Measurements from ENCODE around the gene SLC12A2. TPM values are rescaled to one million over a fixed set of nuclear protein-coding genes. Genes with fewer than 3 reads are reported as not detected.

SLC12A2 gene
- total RNA-seq, 1 donor from 2014 or later, result 31.3 TPM

DNA sequence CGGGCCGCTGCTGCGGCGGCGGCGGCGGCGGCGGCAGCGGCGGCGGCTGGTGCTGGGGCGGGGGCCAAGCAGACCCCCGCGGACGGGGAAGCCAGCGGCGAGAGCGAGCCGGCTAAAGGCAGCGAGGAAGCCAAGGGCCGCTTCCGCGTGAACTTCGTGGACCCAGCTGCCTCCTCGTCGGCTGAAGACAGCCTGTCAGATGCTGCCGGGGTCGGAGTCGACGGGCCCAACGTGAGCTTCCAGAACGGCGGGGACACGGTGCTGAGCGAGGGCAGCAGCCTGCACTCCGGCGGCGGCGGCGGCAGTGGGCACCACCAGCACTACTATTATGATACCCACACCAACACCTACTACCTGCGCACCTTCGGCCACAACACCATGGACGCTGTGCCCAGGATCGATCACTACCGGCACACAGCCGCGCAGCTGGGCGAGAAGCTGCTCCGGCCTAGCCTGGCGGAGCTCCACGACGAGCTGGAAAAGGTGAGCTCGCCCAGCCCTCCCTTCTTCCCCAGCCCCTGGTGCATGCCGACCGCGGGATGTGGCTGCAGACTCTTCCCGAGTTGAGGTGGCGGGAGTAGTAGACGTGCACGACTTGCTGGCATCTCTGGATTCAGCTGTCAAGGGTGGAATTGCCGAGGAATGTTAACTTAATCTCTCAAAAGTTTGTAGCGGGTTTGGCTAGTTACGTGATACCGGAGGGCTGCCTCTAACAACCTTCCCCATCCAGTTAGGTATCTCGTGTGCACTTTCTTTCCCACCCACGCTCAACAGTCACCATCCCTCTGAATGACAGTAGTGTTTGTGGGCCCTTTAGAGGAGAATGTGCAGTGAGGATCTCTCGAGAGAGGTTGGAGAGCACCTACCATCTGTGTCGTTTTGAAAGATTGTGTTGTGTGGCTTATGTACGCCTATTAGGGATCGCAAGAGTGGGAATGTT lies 932 bp downstream of the SLC12A2 start:
- H3K27me3 Mint-ChIP-seq (ENCODE audit: low read depth), result no peaks in the 10 kb centered on the region
- TF ChIP-seq, protein P1, sequence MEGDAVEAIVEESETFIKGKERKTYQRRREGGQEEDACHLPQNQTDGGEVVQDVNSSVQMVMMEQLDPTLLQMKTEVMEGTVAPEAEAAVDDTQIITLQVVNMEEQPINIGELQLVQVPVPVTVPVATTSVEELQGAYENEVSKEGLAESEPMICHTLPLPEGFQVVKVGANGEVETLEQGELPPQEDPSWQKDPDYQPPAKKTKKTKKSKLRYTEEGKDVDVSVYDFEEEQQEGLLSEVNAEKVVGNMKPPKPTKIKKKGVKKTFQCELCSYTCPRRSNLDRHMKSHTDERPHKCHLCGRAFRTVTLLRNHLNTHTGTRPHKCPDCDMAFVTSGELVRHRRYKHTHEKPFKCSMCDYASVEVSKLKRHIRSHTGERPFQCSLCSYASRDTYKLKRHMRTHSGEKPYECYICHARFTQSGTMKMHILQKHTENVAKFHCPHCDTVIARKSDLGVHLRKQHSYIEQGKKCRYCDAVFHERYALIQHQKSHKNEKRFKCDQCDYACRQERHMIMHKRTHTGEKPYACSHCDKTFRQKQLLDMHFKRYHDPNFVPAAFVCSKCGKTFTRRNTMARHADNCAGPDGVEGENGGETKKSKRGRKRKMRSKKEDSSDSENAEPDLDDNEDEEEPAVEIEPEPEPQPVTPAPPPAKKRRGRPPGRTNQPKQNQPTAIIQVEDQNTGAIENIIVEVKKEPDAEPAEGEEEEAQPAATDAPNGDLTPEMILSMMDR (conservative IDR thresholded peaks at IDR 0.05), result no peak
- H3K36me3 Mint-ChIP-seq (ENCODE audit: low read depth), result peaks cover 6% of the 10 kb centered on the region
- no peak overlapping the region for H3K27ac Mint-ChIP-seq (ENCODE audit: unreplicated experiment)
- peak; percentile 36 for DNase-seq (ENCODE audit: low read depth, low spot score)
- no peaks in the 10 kb centered on the region for H3K9me3 Mint-ChIP-seq
- peak overlapping the region; percentile 93 for H3K4me3 Mint-ChIP-seq
- peaks cover 51% of the 10 kb centered on the region for H3K4me1 Mint-ChIP-seq

DNA sequence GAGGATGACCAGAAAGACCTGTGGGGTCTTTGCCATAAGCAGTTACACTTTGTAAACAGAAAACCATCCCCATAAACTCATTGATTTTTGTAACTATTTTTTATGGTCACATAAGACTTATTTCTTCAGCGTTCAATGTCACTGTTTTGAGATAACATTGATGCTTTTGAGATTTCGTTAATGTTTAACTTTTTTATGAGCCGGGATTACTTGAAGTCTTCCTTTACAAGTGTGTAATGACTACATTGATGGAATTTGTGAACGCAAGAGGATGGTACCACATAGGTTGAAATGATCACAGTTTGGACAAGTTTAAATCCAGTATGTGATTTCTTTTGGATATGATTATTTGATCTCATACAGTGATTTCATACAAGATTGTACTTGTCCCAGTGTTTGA lies 1.8 kb downstream of the SLC12A2 start:
- no peaks in the 10 kb centered on the region for H3K27me3 Mint-ChIP-seq (ENCODE audit: low read depth)
- no peak overlapping the region for H3K27ac Mint-ChIP-seq (ENCODE audit: unreplicated experiment)

DNA sequence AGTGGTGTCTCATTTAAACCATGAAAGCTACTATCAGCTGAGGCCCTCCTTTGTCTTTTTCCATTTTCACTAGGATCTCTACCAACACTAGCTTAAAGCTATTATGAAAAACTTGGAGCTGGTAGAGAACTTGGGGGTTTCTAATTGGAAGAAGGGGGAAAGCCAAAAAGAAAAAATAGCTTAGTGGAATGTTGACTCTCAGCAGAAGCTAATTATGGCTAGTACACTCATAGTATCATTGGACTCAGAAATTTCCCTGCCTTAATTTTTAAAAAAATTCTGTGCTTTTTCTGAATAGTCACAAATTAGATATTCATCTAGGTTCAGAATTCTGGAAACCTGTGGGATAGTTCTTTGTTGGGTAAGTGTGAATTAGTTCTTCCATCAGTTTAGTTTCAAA lies 8.0 kb downstream of the SLC12A2 start:
- DNase-seq (ENCODE audit: low read depth, low spot score), result no peak
- H3K9me3 Mint-ChIP-seq, result peaks cover 8% of the 10 kb centered on the region
- TF ChIP-seq, protein P1 (conservative IDR thresholded peaks at IDR 0.05), result no peak
- H3K4me1 Mint-ChIP-seq, result peaks cover 15% of the 10 kb centered on the region
- H3K27ac Mint-ChIP-seq (ENCODE audit: unreplicated experiment), result no peak overlapping the region
- H3K27me3 Mint-ChIP-seq (ENCODE audit: low read depth), result no peaks in the 10 kb centered on the region
- H3K4me3 Mint-ChIP-seq, result no peak overlapping the region
- peaks cover 32% of the 10 kb centered on the region for H3K36me3 Mint-ChIP-seq (ENCODE audit: low read depth)

More for the DNA sequence above, 1.8 kb downstream of the SLC12A2 start:
- no peak for DNase-seq (ENCODE audit: low read depth, low spot score)
- TF ChIP-seq, protein P1 (conservative IDR thresholded peaks at IDR 0.05), result no peak
- Mint-ChIP-seq H3K4me1 (peaks cover 46% of the 10 kb centered on the region), H3K36me3 (ENCODE audit: low read depth) (peaks cover 8% of the 10 kb centered on the region), H3K4me3 (peak overlapping the region; percentile 93), H3K9me3 (no peaks in the 10 kb centered on the region)

DNA sequence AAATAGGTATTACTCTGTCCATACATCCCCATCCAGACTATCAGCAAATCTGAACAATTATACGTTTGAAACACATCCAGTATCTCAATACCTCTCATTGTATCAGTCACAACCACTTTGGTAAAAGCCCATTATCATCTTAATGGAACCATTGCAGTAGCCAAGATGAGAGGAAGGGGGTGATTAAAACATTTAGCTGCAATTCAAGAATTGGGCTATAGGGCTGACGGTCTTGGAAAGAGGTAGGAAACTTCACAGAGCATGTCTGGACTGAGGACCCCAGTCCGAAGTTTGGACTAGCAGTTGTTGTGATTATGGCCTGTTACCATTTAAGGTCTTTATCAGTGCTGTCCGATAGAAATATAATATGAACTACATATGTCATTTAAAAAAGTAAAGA lies 8.6 kb downstream of the SLC12A2 start:
- Mint-ChIP-seq H3K36me3 (ENCODE audit: low read depth) (peaks cover 34% of the 10 kb centered on the region), H3K4me3 (no peak overlapping the region), H3K27me3 (ENCODE audit: low read depth) (no peaks in the 10 kb centered on the region), H3K9me3 (peaks cover 10% of the 10 kb centered on the region), H3K4me1 (peaks cover 11% of the 10 kb centered on the region), H3K27ac (ENCODE audit: unreplicated experiment) (no peak overlapping the region)
- TF ChIP-seq, protein P1 (conservative IDR thresholded peaks at IDR 0.05), result peak; percentile 23
- DNase-seq (ENCODE audit: low read depth, low spot score), result no peak

DNA sequence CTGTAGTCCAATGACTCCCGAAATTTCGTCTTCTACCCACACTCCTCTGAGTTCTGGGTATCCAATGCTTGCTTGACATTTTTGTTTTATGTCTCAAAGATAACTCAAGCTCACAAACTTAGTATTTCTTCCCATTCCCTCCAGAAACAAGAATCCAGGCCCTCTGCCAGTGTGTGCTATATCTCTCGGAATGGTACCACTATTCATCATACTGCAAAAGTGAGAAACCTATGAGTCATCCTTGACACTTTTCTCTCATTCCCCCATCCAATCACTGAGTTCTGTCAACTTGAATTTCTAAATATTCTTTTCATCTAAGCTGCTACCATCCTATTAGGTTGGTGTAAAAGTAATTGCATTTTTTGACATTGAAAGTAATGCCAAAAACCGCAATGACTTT lies 9.8 kb downstream of the SLC12A2 start:
- DNase-seq (ENCODE audit: low read depth, low spot score), result no peak
- TF ChIP-seq, protein P1 (conservative IDR thresholded peaks at IDR 0.05), result no peak
- Mint-ChIP-seq H3K4me1 (peaks cover 4% of the 10 kb centered on the region), H3K36me3 (ENCODE audit: low read depth) (peaks cover 41% of the 10 kb centered on the region), H3K9me3 (peaks cover 16% of the 10 kb centered on the region), H3K27ac (ENCODE audit: unreplicated experiment) (no peak overlapping the region), H3K4me3 (no peak overlapping the region), H3K27me3 (ENCODE audit: low read depth) (no peaks in the 10 kb centered on the region)

Measured in neural crest cell (in vitro differentiated cells).